ENCODE data around the gene YOD1. TPM values are rescaled to one million over a fixed set of nuclear protein-coding genes. Genes with fewer than 3 reads are reported as not detected.

Gene YOD1
- total RNA-seq, 4 donors from 2014 or later = 11.6 to 17.7 (median 13.5) TPM

DNA sequence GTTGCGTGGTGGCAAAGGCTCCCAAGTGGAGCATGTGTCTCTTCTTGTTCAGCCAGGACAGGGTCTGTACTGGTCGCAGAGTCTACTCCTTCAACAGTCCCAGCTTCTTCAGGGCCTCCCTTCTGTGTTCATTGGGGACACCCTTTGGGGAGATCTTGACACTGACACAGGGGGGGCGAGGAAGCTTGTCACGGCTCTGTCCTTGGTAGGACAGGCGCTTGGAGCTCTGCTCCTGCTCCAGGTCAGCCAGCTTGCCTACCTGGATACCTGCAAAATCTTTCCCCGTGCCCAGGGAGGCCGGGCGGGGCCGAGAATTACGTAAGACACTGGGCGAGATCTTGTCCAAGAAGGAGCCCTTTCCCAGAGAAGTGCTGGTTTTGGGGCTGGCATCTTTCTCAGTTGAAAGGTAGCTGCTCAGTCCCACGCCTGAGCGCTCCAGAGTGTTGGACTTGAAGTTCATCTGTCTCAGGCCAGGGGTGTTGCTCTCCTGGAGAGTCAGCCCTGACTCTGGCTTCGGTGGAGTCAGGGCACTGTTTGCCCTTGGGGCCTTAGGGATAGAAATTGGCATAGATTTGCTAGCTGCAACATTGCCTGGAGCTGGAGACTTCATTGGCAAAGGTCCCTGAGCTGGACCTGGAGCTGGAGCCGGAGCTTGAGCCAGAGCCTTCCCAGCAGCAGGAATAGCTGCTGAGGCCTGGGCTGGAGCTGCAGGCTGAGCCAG is 29.0 kb downstream of the YOD1 start:
- intact Hi-C loops (cut with DNase I) = no loop called here
- Histone ChIP-seq H3K4me1 (peaks cover 51 to 57% of the 10 kb centered on the region in 2 donors), H3K27ac (peak overlapping the region; percentile 52 to 96 (median 94))

DNA sequence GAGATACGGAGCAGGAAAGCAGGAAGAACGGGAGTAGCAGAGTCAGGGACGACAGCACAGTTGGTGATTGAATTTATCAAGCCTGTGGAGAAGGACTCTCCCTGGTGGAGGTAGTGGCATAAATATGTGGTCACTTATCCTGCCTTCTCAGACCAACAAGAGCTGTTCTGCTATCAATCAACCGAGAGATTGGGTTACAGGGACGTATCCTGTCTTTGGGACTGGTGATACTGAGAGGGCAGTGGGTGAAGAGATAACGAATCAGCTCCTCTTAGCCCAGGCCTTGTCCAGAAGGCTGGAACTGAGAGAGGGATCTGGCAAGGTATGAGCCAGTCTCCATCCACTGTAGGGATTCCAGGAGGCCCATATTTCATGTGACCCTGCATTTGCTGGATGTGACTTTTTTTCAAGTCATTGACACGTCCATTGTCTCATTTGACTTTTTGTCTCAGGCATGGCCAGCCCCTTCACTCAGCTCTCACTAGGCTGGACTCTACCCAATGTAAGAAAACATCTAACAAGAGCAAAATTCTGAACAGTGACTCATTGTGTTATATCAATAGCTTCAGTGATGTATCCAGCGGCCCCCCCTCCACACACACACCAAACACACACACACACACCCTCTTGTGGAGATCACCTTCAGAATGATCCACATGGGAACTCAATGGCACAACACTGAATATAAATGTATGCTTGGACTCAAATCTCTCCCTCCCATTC is 29.7 kb downstream of the YOD1 start:
- Histone ChIP-seq H3K4me3 (replicated peaks in 1 of 3) (no peak overlapping the region), H3K36me3 (no peaks in the 10 kb centered on the region), H3K27ac (peak overlapping the region; percentile 52 to 96 (median 94)), H3K4me1 (peaks cover 45 to 52% of the 10 kb centered on the region in 2 donors), H3K9me3 (no peaks in the 10 kb centered on the region), H3K27me3 (no peaks in the 10 kb centered on the region)
- TF ChIP-seq POLR2A (IDR thresholded peaks at IDR 0.05) (no peak), CTCF (IDR thresholded peaks at IDR 0.05) (no peak)
- DNase-seq = no peak
- WGBS, 2 donors = 83 to 87% methylated on average over 8 of the region's 8 CpGs
- intact Hi-C loops (cut with DNase I) = no loop called here

More for the DNA sequence above, 29.0 kb downstream of the YOD1 start:
- 60 to 68% methylated on average over 14 to 15 of the region's 15 CpGs for WGBS, 2 donors
- TF ChIP-seq POLR2A (IDR thresholded peaks at IDR 0.05) (no peak), CTCF (IDR thresholded peaks at IDR 0.05) (no peak)
- no peak overlapping the region for H3K4me3 ChIP-seq (replicated peaks in 1 of 3)
- no peaks in the 10 kb centered on the region for H3K27me3 ChIP-seq
- peak; percentile 68 to 72 for DNase-seq
- no peaks in the 10 kb centered on the region for H3K9me3 ChIP-seq
- no peaks in the 10 kb centered on the region for H3K36me3 ChIP-seq

DNA sequence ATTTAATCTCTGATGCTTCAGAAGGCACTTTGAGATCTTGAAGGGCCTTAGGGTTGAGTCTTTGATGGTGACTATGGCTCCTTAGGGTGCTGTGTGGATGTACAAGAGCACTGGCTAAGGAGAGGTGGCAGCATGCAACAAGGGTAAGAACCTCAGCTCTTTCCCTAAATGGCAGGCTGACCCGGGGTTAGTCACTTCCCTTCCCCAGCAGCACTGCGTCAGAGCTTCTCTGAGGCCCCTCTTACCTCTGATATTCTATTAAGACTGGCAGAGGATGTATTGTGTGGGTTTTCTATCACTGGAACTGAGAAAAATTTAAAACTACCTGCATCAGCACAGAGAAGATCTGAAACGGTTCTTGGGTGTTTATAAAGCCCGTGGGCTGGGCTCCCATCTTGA is 30.3 kb downstream of the YOD1 start:
- Histone ChIP-seq H3K27me3 (no peaks in the 10 kb centered on the region), H3K27ac (no peak overlapping the region), H3K4me3 (replicated peaks in 1 of 3) (no peak overlapping the region), H3K9me3 (no peaks in the 10 kb centered on the region), H3K36me3 (no peaks in the 10 kb centered on the region), H3K4me1 (peaks cover 39 to 46% of the 10 kb centered on the region in 2 donors)
- DNase-seq = no peak
- TF ChIP-seq CTCF (IDR thresholded peaks at IDR 0.05) (no peak), POLR2A (IDR thresholded peaks at IDR 0.05) (no peak)
- 87 to 89% methylated on average over 4 of the region's 4 CpGs for WGBS, 2 donors
- intact Hi-C loops (cut with DNase I) = no loop called here

- TF ChIP-seq CTCF (IDR thresholded peaks at IDR 0.05) (no peak), POLR2A (IDR thresholded peaks at IDR 0.05) (no peak)
- DNase-seq = no peak
- WGBS, 2 donors = 89 to 94% methylated on average over 9 of the region's 9 CpGs
- Histone ChIP-seq H3K27ac (no peak overlapping the region), H3K4me1 (peaks cover 35 to 40% of the 10 kb centered on the region in 2 donors), H3K27me3 (no peaks in the 10 kb centered on the region), H3K36me3 (no peaks in the 10 kb centered on the region), H3K9me3 (no peaks in the 10 kb centered on the region), H3K4me3 (replicated peaks in 1 of 3) (no peak overlapping the region)
- intact Hi-C loops (cut with DNase I) = no loop called here
Observed at GRCh38 chr1:207020065-207020708, 30.8 kb downstream of the YOD1 start.

All from thyroid gland (tissue), 4 donors.